ENCODE results near the gene VPS50.

GRCh38 chr7:93307131-93307660 is 75.0 kb downstream of the VPS50 start:
- no peak for TF ChIP-seq POLR2AphosphoS5 (IDR thresholded peaks at IDR 0.05; ENCODE audit: low read length)
- TF ChIP-seq, protein P1, sequence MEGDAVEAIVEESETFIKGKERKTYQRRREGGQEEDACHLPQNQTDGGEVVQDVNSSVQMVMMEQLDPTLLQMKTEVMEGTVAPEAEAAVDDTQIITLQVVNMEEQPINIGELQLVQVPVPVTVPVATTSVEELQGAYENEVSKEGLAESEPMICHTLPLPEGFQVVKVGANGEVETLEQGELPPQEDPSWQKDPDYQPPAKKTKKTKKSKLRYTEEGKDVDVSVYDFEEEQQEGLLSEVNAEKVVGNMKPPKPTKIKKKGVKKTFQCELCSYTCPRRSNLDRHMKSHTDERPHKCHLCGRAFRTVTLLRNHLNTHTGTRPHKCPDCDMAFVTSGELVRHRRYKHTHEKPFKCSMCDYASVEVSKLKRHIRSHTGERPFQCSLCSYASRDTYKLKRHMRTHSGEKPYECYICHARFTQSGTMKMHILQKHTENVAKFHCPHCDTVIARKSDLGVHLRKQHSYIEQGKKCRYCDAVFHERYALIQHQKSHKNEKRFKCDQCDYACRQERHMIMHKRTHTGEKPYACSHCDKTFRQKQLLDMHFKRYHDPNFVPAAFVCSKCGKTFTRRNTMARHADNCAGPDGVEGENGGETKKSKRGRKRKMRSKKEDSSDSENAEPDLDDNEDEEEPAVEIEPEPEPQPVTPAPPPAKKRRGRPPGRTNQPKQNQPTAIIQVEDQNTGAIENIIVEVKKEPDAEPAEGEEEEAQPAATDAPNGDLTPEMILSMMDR (IDR thresholded peaks at IDR 0.05 in 2 of 3, conservative IDR thresholded peaks at IDR 0.05 in 1 of 3; ENCODE audit: control insufficient read depth in 2 of 3, extremely low read depth in 1 of 3, insufficient read depth in 1 of 3, low read depth in 3 of 3, low read length in 3 of 3) = no peak
- no peak for TF ChIP-seq ELK1 (IDR thresholded peaks at IDR 0.05; ENCODE audit: low read depth, low read length)
- TF ChIP-seq POLR2A (IDR thresholded peaks at IDR 0.05; ENCODE audit: low read depth, low read length) = no peak
- TF ChIP-seq FOXK2 (IDR thresholded peaks at IDR 0.05) = no peak
- no peak for TF ChIP-seq NKRF (conservative IDR thresholded peaks at IDR 0.05)
- no peak for TF ChIP-seq CREB1 (IDR thresholded peaks at IDR 0.05; ENCODE audit: low read depth)
- TF ChIP-seq YY1 (IDR thresholded peaks at IDR 0.05; ENCODE audit: low read depth, low read length) = no peak
- no peak for TF ChIP-seq EZH2 (IDR thresholded peaks at IDR 0.05; ENCODE audit: borderline replicate concordance, control insufficient read depth, low read depth, low read length)
